GM19239 (cell line): ENCODE measurements around the gene PSMA6.

Experiments
- DNase-seq: peaks from one replicate; pipeline ENCODE4 v3.0.0; 2011; ENCODE audit warnings: low spot score; ENCODE audit not compliant: insufficient read length
- FAIRE-seq: peaks from 2 replicates; lab custom pipeline; 2011; peaks lifted over from hg19 to GRCh38; lab: Jason Lieb, UNC

PSMA6 gene

DNA sequence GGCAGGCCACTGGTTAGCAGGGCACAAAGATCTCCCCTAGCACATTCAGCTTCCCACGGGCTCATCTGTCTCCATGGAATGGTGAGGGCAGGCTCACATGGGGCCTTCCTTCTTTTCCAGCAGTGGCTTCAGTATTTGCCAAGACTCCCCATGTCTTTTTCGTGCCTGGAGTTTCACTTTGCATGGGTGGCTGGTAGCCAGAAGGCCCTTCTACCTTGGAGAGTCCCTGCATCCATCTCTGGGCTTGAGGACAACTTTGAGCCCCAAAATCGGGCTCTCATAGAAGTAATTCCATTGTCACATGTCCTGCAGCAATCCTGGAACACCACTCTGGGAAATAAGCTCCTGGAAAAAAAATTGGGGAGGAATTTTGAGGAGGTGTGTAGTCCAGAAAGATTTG, 70.3 kb downstream of the PSMA6 start:
- DNase-seq (no peak), FAIRE-seq (no peak)

DNA sequence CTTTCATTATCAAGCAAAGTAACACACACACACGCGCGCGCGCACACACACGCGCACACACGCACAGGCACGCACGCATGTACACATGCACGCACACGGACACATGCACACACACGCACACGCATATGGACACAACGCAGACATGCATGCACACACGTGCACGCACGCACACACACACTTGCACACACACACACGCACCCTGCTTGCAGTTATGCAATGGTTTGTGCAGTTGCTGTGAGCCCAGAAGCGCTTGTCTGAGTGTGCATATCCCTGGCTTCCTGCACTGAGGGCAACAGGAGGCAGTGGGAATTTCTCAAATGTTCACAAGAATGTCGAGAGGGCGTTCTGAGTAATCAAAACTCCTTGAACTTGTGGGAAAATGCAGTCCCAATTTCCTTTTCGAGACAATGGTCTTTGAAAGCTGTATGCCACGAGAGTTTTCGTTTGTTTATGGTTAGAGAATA, 70.8 kb downstream of the PSMA6 start:
- DNase-seq = no peak
- no peak for FAIRE-seq

DNA sequence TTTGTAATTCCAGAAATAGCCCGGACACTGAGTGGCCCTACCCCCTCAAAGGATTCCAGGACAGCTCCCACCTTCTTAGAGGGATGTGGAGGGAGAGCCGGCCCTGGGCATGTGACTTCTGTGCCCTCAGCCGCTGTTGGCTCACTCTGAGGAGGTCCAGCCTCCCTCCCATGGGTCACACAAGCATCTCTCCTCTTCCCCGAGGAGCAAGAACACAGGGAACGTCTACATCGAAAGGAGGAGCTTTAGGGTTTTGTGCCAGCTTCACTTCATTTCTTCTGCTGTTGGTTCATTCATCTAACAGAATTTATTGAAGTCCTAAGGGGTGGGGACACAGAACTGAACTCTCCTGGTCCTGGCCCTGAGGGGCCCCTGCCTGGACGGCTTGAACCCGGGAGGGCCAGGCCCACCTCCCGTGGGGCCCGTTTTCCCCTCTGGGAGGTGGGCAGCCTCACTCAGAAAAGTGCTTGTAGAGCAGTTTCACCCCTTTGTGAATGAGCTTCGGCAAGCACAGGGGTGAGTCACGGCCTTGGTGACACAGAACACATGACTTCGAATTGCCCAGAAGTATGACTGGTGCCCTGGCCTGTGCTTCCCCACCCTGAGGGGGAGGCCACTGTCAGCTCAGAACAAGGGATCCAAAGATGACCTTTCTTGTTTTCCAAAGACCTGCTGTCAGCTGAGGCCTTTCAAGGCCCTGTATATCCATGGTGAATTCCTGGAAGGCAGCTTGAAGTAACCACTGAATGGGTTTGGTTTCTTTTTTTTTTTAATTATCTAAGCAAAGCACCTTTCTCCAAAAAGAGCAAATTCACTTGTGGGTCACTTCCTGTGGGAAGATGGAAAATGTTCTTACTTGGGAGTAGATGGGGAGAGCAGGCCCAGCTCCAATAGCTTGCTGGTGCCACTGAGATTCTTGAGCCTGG, 73.2 kb downstream of the PSMA6 start:
- DNase-seq = no peak
- no peak for FAIRE-seq

DNA sequence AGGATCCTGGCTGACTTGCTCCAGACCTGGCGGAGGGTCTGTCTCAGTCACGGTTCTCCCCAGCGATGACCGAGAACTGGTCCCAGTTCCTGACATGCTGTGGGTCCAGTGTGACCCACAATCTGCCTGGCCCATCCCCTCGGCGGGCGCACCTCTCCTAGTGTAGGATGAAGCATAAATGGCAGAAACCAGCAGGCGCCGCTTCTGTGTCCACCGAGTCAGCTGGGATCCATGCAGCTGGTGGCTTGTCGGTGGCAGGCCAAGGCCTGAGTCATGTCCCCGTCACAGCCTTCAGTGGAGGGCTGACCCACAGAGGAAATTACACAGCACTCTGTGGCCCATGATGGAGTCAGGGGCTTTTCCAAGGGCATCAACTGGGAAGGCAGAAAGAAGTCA, 73.9 kb downstream of the PSMA6 start:
- FAIRE-seq (no peak), DNase-seq (no peak)

- DNase-seq (no peak), FAIRE-seq (no peak)
These were observed 74.4 kb downstream of the PSMA6 start for GRCh38 chr14:35366521-35366976.

- DNase-seq (no peak), FAIRE-seq (no peak)
These were observed 74.8 kb downstream of the PSMA6 start for GRCh38 chr14:35367056-35367372.
